Panc1 (cell line): Measurements from ENCODE around the gene ENOX1. TPM values are rescaled to one million over a fixed set of nuclear protein-coding genes. Genes with fewer than 3 reads are reported as not detected.

ENCODE experiments used
- ATAC-seq: fragments of 200-7000 bp; cut with Tn5 transposase; 2 replicates; pipeline ENCODE4 v1.9.1; 2020; ENCODE audit warnings: mild to moderate bottlenecking, moderate library complexity
- BruUV-seq: library from RNA; stranded (reverse); fragments of 400-500 nt; replicated peaks from 2 replicates; lab custom pipeline; 2021; lab: Mats Ljungman, UMichigan
- CTCF ChIA-PET: fragments of 300-600 bp; sonication (Branson Sonifier 250); formaldehyde crosslinking; loops from one replicate; lab custom pipeline; 2022; ENCODE audit warnings: antibody characterized with exemption; lab: Charles Lee
- POLR2A ChIA-PET: fragments of 300-600 bp; sonication (Branson Sonifier 250); formaldehyde crosslinking; loops from one replicate; lab custom pipeline; 2022; ENCODE audit warnings: antibody characterized with exemption; lab: Charles Lee
- DNase-seq: peaks from one replicate; pipeline ENCODE4 v3.0.0-alpha.2; 2010; ENCODE audit warnings: low read depth, low spot score
- H3K27ac ChIP-seq: 2 replicates; pipeline ENCODE4 v1.5.1; 2011; ENCODE audit warnings: mild to moderate bottlenecking, low read length, inconsistent platforms
- H3K27me3 ChIP-seq: fragments of 200-500 bp; sonication (Bioruptor generic); 2 replicates; pipeline ENCODE4 v1.6.0; 2014; ENCODE audit warnings: low read length, inconsistent platforms; ENCODE audit not compliant: control insufficient read depth, insufficient read depth
- H3K36me3 ChIP-seq: fragments of 200-500 bp; sonication (Bioruptor generic); 2 replicates; pipeline ENCODE4 v1.5.1; 2014; ENCODE audit warnings: inconsistent platforms, mild to moderate bottlenecking, low read length, moderate library complexity; ENCODE audit not compliant: control insufficient read depth, insufficient read depth
- H3K4me1 ChIP-seq: 2 replicates; pipeline ENCODE4 v1.5.1; 2011; ENCODE audit warnings: inconsistent platforms, mild to moderate bottlenecking, low read length, moderate library complexity; ENCODE audit not compliant: control insufficient read depth, insufficient read depth
- H3K4me3 ChIP-seq, 2 experiments: 2 replicates each; pipeline ENCODE4 v1.5.1; 2011 to 2012; ENCODE audit warnings: low read depth in 2 of 2, low read length in 2 of 2, mild to moderate bottlenecking in 2 of 2, inconsistent platforms in 1 of 2, moderate library complexity in 1 of 2
- H3K9me3 ChIP-seq: fragments of 200-500 bp; sonication (Bioruptor generic); 2 replicates; pipeline ENCODE4 v1.5.1; 2014; ENCODE audit warnings: low read depth, mild to moderate bottlenecking, inconsistent platforms, low read length, moderate library complexity; ENCODE audit not compliant: control insufficient read depth, insufficient read depth
- CTCF ChIP-seq: fragments of 450-650 bp; IDR thresholded peaks from 2 replicates; pipeline ENCODE4 v1.5.1; 2017; ENCODE audit warnings: mild to moderate bottlenecking
- POLR2AphosphoS5 ChIP-seq: IDR thresholded peaks from 2 replicates; pipeline ENCODE4 v1.6.1; 2012; ENCODE audit warnings: mild to moderate bottlenecking, low read depth, low read length, moderate library complexity
- REST ChIP-seq, 2 experiments: IDR thresholded peaks; 2 replicates each; pipeline ENCODE4 v1.6.1; 2011 to 2012; ENCODE audit warnings: low read depth in 2 of 2, control low read depth in 1 of 2, low read length in 1 of 2, mild to moderate bottlenecking in 1 of 2, moderate library complexity in 1 of 2; ENCODE audit not compliant: insufficient read depth in 1 of 2
- SIN3A ChIP-seq: IDR thresholded peaks from 2 replicates; pipeline ENCODE4 v1.6.1; 2012; ENCODE audit warnings: low read depth, mild to moderate bottlenecking, low read length, moderate library complexity, borderline replicate concordance; ENCODE audit not compliant: insufficient read depth
- TCF7L2 ChIP-seq: IDR thresholded peaks from 2 replicates; pipeline ENCODE4 v1.6.1; 2011; ENCODE audit warnings: mild to moderate bottlenecking, low read depth, low read length, inconsistent platforms
- in situ Hi-C: cut with HindIII; loops from 2 replicates; pipeline ENCODE4 v1.10.0; 2016; ENCODE audit warnings: low sequenced_read_pairs, low pct_unique_long_range_greater_than_20kb
- intact Hi-C: fragments of 100-400 bp; cut with micrococcal nuclease; formaldehyde crosslinking; loops from one replicate; pipeline ENCODE4 v1.10.0; 2022; ENCODE audit not compliant: unreplicated experiment
- total RNA-seq: library from RNA; stranded (reverse); gene quantifications from one replicate; pipeline ENCODE4 v1.2.1, GENCODE V29; 2021; ENCODE audit not compliant: unreplicated experiment

ENOX1 gene
- total RNA-seq, 1 experiment from 2014 or later, result 0.23 TPM

GRCh38 chr13:43305416-43305815 is 481.4 kb downstream of the ENOX1 start:
- BruUV-seq, result no TSS peak

GRCh38 chr13:43304945-43305344 is 481.8 kb downstream of the ENOX1 start:
- H3K27me3 ChIP-seq, result no peaks in the 10 kb centered on the region
- no peak overlapping the region for H3K4me3 ChIP-seq
- in situ Hi-C loops (no loop called here), intact Hi-C loops (no loop called here)
- no peaks in the 10 kb centered on the region for H3K36me3 ChIP-seq
- BruUV-seq, result no TSS peak
- no peaks in the 10 kb centered on the region for H3K9me3 ChIP-seq
- POLR2A ChIA-PET, result no interaction called here
- CTCF ChIA-PET, result interaction anchor here (0.6 kb wide), 1 partner anchor 597 kb away, joined by 5 read pairs; no protein-coding TSS in a partner anchor
- ATAC-seq (no peak), DNase-seq (no peak)
- no peak overlapping the region for H3K27ac ChIP-seq
- no peaks in the 10 kb centered on the region; the same call in 1 of the 2 replicates for H3K4me1 ChIP-seq
- no peak for TF ChIP-seq POLR2AphosphoS5
- no peak for TF ChIP-seq REST (IDR thresholded peaks at IDR 0.05; ENCODE audit: insufficient read depth in 1 of 2, low read depth in 2 of 2, low read length in 1 of 2)
- no peak for TF ChIP-seq SIN3A
- peak; percentile 33 for TF ChIP-seq CTCF

More at GRCh38 chr13:43305416-43305815, 481.4 kb downstream of the ENOX1 start:
- ATAC-seq (no peak), DNase-seq (no peak)
- in situ Hi-C loops (no loop called here), intact Hi-C loops (no loop called here)
- ChIA-PET POLR2A (no interaction called here), CTCF (interaction anchor here (0.5 to 0.6 kb wide), 2 partner anchors 317 to 596 kb away, joined by 5 read pairs; no protein-coding TSS in a partner anchor)
- H3K4me3 ChIP-seq, result no peak overlapping the region
- TF ChIP-seq TCF7L2 (no peak), REST (IDR thresholded peaks at IDR 0.05; ENCODE audit: insufficient read depth in 1 of 2, low read depth in 2 of 2, low read length in 1 of 2) (no peak), SIN3A (no peak), POLR2AphosphoS5 (no peak), CTCF (no peak)
- H3K36me3 ChIP-seq, result no peaks in the 10 kb centered on the region
- no peaks in the 10 kb centered on the region for H3K27me3 ChIP-seq
- H3K9me3 ChIP-seq, result no peaks in the 10 kb centered on the region
- H3K4me1 ChIP-seq, result no peaks in the 10 kb centered on the region; the same call in 1 of the 2 replicates
- H3K27ac ChIP-seq, result no peak overlapping the region
